Endodermal cell (in vitro differentiated cells): ENCODE data around the gene ASCC1. TPM values are rescaled to one million over a fixed set of nuclear protein-coding genes. Genes with fewer than 3 reads are reported as not detected.
"Not testable (repeated sequence)": the region's sequence is repeated elsewhere in the genome, so short reads cannot be mapped to it uniquely, and the experiment has no call there.

ENCODE experiments used
- DNase-seq: peaks from one replicate; pipeline ENCODE4 v3.0.0-alpha.2; 2017
- H3K27ac ChIP-seq: 2 replicates; pipeline ENCODE4 v1.5.1; 2013; ENCODE audit warnings: mild to moderate bottlenecking, low read depth, low read length, moderate library complexity
- H3K27me3 ChIP-seq: 2 replicates; pipeline ENCODE4 v1.6.1; 2013; ENCODE audit warnings: mild to moderate bottlenecking, low read length, moderate library complexity; ENCODE audit not compliant: insufficient read depth, control insufficient read depth, poor library complexity, severe bottlenecking
- H3K36me3 ChIP-seq: 2 replicates; pipeline ENCODE4 v1.7.0; 2013; ENCODE audit warnings: mild to moderate bottlenecking, low read length, moderate library complexity; ENCODE audit not compliant: control insufficient read depth, insufficient read depth
- H3K4me1 ChIP-seq: one replicate; pipeline ENCODE4 v1.7.0; 2013; ENCODE audit warnings: low read length; ENCODE audit not compliant: control insufficient read depth, insufficient read depth
- H3K4me3 ChIP-seq: 2 replicates; pipeline ENCODE4 v1.5.1; 2013; ENCODE audit warnings: mild to moderate bottlenecking, low read length, moderate library complexity
- H3K9ac ChIP-seq: 2 replicates; pipeline ENCODE4 v1.6.1; 2013; ENCODE audit warnings: mild to moderate bottlenecking, low read length, moderate library complexity; ENCODE audit not compliant: poor library complexity, severe bottlenecking; ENCODE audit errors: extremely low read depth
- H3K9me3 ChIP-seq: 2 replicates; pipeline ENCODE4 v1.6.1; 2013; ENCODE audit warnings: mild to moderate bottlenecking, low read length, moderate library complexity; ENCODE audit not compliant: control insufficient read depth
- H3K27ac Mint-ChIP-seq: 2 replicates; pipeline ENCODE4 v1.8.0; 2020; ENCODE audit warnings: mixed read lengths
- H3K27me3 Mint-ChIP-seq: 2 replicates; pipeline ENCODE4 v1.8.0; 2021; ENCODE audit warnings: mild to moderate bottlenecking, mixed read lengths; ENCODE audit not compliant: insufficient read depth
- H3K36me3 Mint-ChIP-seq: 2 replicates; pipeline ENCODE4 v1.8.0; 2020; ENCODE audit warnings: low read depth, mixed read lengths
- H3K4me1 Mint-ChIP-seq: 2 replicates; pipeline ENCODE4 v1.8.0; 2020; ENCODE audit warnings: mixed read lengths
- H3K4me3 Mint-ChIP-seq: 2 replicates; pipeline ENCODE4 v1.8.0; 2020; ENCODE audit warnings: mild to moderate bottlenecking, moderate library complexity, mixed read lengths
- H3K9me3 Mint-ChIP-seq: 2 replicates; pipeline ENCODE4 v1.8.0; 2020; ENCODE audit warnings: mild to moderate bottlenecking, mixed read lengths
- WGBS, 2 experiments: methylation state at CpG; one replicate each; pipeline versions ENCODE4 v1.1.5 to v1.1.7; 2013; ENCODE audit warnings: missing lambda C conversion rate in 2 of 2, mixed read lengths in 1 of 2; ENCODE audit not compliant: insufficient coverage in 1 of 2, insufficient read length in 1 of 2; 5-methylcytosine and 5-hydroxymethylcytosine counted together
- total RNA-seq, 2 donors: library from RNA; stranded (reverse); fragmentation: NEBNext Ultra II Directional in 1 of 2; extraction: Animal tissue kit (Norgen Biotek cat#: 25700) in 1 of 2; gene quantifications; 2 replicates in 1 of 2; 3 replicates in 1 of 2; pipeline ENCODE4 v1.2.1, GENCODE V29; 2021
- TF ChIP-seq, protein P1 (sequence below): fragments of 200-600 bp; sonication (generic); conservative IDR thresholded peaks from 2 replicates; pipeline ENCODE4 v1.5.0; 2021; ENCODE audit warnings: antibody characterized with exemption, mild to moderate bottlenecking

Gene ASCC1
- total RNA-seq, 2 donors from 2014 or later, result 29.2 to 34.0 TPM

DNA sequence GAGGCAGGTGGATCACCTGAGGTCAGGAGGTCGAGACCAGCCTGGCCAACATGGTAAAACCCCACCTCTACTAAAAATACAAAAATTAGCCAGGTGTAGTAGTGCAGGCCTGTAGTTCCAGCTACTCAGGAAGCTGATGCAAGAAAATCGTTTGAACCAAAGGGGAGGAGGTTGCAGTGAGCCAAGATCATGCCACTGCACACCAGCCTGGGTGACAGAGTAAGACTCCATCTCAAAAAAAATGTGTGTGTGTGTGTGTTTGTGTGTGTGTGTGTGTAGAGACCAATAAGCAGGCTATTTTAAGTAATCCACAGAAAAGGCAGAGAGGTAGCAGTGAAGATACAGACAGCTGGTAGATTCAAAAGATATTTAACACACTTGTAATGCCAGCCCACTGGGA, 7.5 kb downstream of the ASCC1 start:
- not testable (repeated sequence) for H3K27ac ChIP-seq, H3K27me3 Mint-ChIP-seq, H3K4me1 Mint-ChIP-seq, H3K4me1 ChIP-seq, H3K4me3 Mint-ChIP-seq, H3K27me3 ChIP-seq, H3K4me3 ChIP-seq, H3K27ac Mint-ChIP-seq, H3K9me3 Mint-ChIP-seq, H3K9ac ChIP-seq, DNase-seq, H3K9me3 ChIP-seq
- peaks cover 16% of the 10 kb centered on the region for H3K36me3 ChIP-seq
- peaks cover 40% of the 10 kb centered on the region for H3K36me3 Mint-ChIP-seq
- 60 to 86% methylated on average over 1 to 2 of the region's 2 CpGs for WGBS, 2 experiments

DNA sequence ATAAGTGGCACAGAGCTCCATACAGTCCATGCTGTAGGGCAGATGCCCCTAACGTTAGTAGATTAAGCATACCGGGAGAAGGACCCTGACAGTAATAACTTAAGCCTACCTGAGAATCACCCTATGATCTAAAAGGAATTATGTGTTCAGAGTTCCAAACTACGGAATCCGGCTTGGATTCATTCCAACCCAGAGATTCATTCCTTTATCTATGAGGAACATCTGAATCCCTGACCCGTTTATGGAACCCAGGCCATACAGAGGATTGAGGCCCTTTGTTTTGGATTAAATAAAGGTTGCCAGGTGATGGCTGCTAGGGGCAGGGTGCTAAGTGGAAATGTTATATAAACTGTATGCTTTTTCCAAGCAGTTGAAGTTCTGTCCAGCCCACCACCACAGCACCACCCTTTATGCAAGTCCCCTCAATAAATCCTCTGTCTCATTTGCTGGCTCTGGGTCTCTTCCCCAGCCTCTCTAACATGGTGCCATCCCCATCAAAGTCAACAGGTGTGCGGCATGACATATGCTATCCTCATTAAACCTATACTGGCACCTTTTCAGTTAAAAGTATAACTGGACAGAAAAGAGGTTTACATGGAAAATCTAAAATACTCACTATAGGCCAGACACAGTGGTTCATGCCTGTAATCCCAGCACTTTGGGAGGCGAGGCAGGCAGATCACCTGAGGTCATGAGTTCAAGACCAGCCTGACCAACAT, 9.4 kb downstream of the ASCC1 start:
- H3K4me3 ChIP-seq, result no peak overlapping the region
- no peaks in the 10 kb centered on the region for H3K9me3 ChIP-seq
- Mint-ChIP-seq H3K9me3 (no peaks in the 10 kb centered on the region), H3K4me3 (no peak overlapping the region), H3K27me3 (no peaks in the 10 kb centered on the region), H3K27ac (no peak overlapping the region), H3K36me3 (peaks cover 45% of the 10 kb centered on the region), H3K4me1 (no peaks in the 10 kb centered on the region)
- peaks cover 26% of the 10 kb centered on the region for H3K36me3 ChIP-seq
- H3K9ac ChIP-seq, result no peak overlapping the region
- no peak for DNase-seq
- TF ChIP-seq, protein P1, sequence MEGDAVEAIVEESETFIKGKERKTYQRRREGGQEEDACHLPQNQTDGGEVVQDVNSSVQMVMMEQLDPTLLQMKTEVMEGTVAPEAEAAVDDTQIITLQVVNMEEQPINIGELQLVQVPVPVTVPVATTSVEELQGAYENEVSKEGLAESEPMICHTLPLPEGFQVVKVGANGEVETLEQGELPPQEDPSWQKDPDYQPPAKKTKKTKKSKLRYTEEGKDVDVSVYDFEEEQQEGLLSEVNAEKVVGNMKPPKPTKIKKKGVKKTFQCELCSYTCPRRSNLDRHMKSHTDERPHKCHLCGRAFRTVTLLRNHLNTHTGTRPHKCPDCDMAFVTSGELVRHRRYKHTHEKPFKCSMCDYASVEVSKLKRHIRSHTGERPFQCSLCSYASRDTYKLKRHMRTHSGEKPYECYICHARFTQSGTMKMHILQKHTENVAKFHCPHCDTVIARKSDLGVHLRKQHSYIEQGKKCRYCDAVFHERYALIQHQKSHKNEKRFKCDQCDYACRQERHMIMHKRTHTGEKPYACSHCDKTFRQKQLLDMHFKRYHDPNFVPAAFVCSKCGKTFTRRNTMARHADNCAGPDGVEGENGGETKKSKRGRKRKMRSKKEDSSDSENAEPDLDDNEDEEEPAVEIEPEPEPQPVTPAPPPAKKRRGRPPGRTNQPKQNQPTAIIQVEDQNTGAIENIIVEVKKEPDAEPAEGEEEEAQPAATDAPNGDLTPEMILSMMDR, result no peak
- H3K27ac ChIP-seq, result no peak overlapping the region
- H3K27me3 ChIP-seq, result no peaks in the 10 kb centered on the region
- no peaks in the 10 kb centered on the region for H3K4me1 ChIP-seq
- WGBS, 2 experiments, result 95 to 96% methylated on average over 6 to 7 of the region's 7 CpGs

DNA sequence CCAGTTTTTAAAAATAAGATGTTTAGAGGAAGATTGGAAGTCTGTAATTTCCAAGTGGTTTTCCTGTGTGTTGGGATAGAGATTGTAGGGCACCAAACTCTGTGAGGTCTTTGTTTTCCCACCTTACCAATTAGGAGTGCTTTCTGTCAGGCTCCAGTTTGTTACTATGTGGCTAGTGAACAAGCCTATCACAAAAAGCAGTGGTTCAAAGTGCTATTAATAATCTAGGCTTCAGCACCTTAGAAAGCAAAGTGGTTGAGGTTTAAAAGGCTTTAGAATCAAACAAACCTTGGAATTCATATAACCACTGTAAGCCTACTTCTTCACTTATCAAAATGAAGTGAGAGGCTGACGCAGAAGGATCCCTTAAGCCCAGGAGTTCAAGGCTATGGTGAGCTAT, 11.4 kb downstream of the ASCC1 start:
- no peaks in the 10 kb centered on the region for H3K27me3 ChIP-seq
- Mint-ChIP-seq H3K36me3 (peaks cover 38% of the 10 kb centered on the region), H3K27ac (no peak overlapping the region), H3K4me1 (no peaks in the 10 kb centered on the region), H3K9me3 (no peaks in the 10 kb centered on the region), H3K4me3 (no peak overlapping the region), H3K27me3 (no peaks in the 10 kb centered on the region)
- H3K36me3 ChIP-seq, result peaks cover 26% of the 10 kb centered on the region
- no peak overlapping the region for H3K27ac ChIP-seq
- H3K9ac ChIP-seq, result no peak overlapping the region
- H3K4me1 ChIP-seq, result no peaks in the 10 kb centered on the region
- TF ChIP-seq, protein P1, result no peak
- DNase-seq, result no peak
- H3K9me3 ChIP-seq, result no peaks in the 10 kb centered on the region
- WGBS, 2 experiments, result 97 to 100% methylated on average over 1 of the region's 1 CpG
- no peak overlapping the region for H3K4me3 ChIP-seq

DNA sequence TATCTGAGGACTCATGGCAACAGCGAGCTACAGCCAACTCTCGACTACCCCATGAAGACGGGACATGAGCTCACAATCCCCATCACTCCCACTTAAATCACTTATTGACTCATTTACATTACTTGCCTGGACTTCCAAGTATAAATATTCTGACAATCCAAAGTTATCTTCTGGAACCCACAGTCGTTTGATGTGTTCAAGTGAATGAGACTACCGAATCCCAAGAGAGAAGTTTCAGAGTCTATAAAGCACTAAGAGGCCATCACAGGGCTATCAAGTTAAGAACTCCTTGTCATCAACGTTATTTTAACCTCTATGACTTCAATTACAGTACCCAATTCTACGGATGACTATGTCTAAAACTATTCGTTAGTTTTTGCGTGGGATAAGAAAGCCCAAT, 11.8 kb downstream of the ASCC1 start:
- TF ChIP-seq, protein P1, result no peak
- Histone ChIP-seq H3K36me3 (peaks cover 26% of the 10 kb centered on the region), H3K4me1 (no peaks in the 10 kb centered on the region), H3K27me3 (no peaks in the 10 kb centered on the region), H3K9me3 (no peaks in the 10 kb centered on the region), H3K4me3 (no peak overlapping the region), H3K27ac (no peak overlapping the region), H3K9ac (no peak overlapping the region)
- WGBS, 2 experiments, result 91 to 93% methylated on average over 4 to 9 of the region's 9 CpGs
- Mint-ChIP-seq H3K9me3 (no peaks in the 10 kb centered on the region), H3K27me3 (no peaks in the 10 kb centered on the region), H3K4me3 (no peak overlapping the region), H3K4me1 (no peaks in the 10 kb centered on the region), H3K36me3 (peaks cover 42% of the 10 kb centered on the region), H3K27ac (no peak overlapping the region)
- no peak for DNase-seq
